IMR-90 (cell line): Measurements from ENCODE around the gene ZBTB26.

Experiments
- BHLHE40 ChIP-seq: fragments of 150-350 bp; IDR thresholded peaks from 2 replicates; pipeline ENCODE4 v1.6.1; 2016; ENCODE audit warnings: mild to moderate bottlenecking, low read depth, low read length
- CEBPB ChIP-seq: IDR thresholded peaks from 2 replicates; pipeline ENCODE4 v1.6.1; 2012; ENCODE audit warnings: low read depth, low read length, improper control_type of control experiment
- CHD1 ChIP-seq: IDR thresholded peaks from 2 replicates; pipeline ENCODE4 v1.6.1; 2012; ENCODE audit warnings: low read depth, low read length, improper control_type of control experiment
- FOS ChIP-seq: fragments of 150-350 bp; IDR thresholded peaks from 2 replicates; pipeline ENCODE4 v1.6.1; 2016; ENCODE audit warnings: low read depth, low read length
- MAZ ChIP-seq: IDR thresholded peaks from 2 replicates; pipeline ENCODE4 v1.6.1; 2012; ENCODE audit warnings: low read depth, mild to moderate bottlenecking, low read length, improper control_type of control experiment, moderate library complexity, borderline replicate concordance
- MXI1 ChIP-seq: IDR thresholded peaks from 2 replicates; pipeline ENCODE4 v1.6.1; 2012; ENCODE audit warnings: low read depth, mild to moderate bottlenecking, low read length, moderate library complexity, borderline replicate concordance
- POLR2A ChIP-seq: IDR thresholded peaks from 2 replicates; pipeline ENCODE4 v1.6.1; 2012; ENCODE audit warnings: mild to moderate bottlenecking, low read depth, low read length
- RFX5 ChIP-seq: IDR thresholded peaks from 2 replicates; pipeline ENCODE4 v1.8.0; 2012; ENCODE audit warnings: low read depth, mild to moderate bottlenecking, low read length, moderate library complexity
- SMC3 ChIP-seq: fragments of 150-350 bp; IDR thresholded peaks from 2 replicates; pipeline ENCODE4 v1.6.1; 2016; ENCODE audit warnings: low read depth, mild to moderate bottlenecking, antibody characterized with exemption, low read length, moderate library complexity
- TF ChIP-seq, protein P1 (sequence below): conservative IDR thresholded peaks from 2 replicates; pipeline ENCODE4 v1.5.1; 2012; ENCODE audit warnings: mild to moderate bottlenecking, low read depth, low read length, improper control_type of control experiment
- TF ChIP-seq, protein P2 (sequence below): fragments of 150-350 bp; IDR thresholded peaks from 2 replicates; pipeline ENCODE4 v1.6.1; 2017; ENCODE audit warnings: mild to moderate bottlenecking, antibody characterized with exemption, low read length, low read depth

DNA sequence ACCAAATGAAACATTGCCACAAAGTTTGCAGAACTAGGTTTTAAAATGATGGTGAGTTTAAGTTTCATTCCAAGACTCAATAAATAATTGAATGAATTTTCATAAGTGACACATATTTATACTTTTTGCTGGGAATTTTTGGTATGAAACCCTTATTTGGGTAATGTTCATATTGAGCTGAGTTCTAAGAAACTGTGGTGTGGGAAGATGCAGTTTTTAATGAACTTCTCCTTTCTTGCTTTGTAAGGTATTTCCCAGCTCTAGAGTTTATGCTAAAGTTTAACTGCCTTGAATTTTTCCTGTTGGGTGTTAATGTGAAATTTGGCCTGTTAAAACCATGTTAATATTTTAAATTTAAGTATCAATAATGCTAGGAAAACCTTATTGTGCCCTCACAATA, 24.6 kb upstream of the ZBTB26 start:
- TF ChIP-seq BHLHE40 (no peak), POLR2A (no peak), CEBPB (no peak), MAZ (no peak), SMC3 (no peak), CHD1 (no peak), RFX5 (no peak), FOS (no peak), MXI1 (no peak)
- TF ChIP-seq, protein P1, sequence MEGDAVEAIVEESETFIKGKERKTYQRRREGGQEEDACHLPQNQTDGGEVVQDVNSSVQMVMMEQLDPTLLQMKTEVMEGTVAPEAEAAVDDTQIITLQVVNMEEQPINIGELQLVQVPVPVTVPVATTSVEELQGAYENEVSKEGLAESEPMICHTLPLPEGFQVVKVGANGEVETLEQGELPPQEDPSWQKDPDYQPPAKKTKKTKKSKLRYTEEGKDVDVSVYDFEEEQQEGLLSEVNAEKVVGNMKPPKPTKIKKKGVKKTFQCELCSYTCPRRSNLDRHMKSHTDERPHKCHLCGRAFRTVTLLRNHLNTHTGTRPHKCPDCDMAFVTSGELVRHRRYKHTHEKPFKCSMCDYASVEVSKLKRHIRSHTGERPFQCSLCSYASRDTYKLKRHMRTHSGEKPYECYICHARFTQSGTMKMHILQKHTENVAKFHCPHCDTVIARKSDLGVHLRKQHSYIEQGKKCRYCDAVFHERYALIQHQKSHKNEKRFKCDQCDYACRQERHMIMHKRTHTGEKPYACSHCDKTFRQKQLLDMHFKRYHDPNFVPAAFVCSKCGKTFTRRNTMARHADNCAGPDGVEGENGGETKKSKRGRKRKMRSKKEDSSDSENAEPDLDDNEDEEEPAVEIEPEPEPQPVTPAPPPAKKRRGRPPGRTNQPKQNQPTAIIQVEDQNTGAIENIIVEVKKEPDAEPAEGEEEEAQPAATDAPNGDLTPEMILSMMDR: no peak
- TF ChIP-seq, protein P2, sequence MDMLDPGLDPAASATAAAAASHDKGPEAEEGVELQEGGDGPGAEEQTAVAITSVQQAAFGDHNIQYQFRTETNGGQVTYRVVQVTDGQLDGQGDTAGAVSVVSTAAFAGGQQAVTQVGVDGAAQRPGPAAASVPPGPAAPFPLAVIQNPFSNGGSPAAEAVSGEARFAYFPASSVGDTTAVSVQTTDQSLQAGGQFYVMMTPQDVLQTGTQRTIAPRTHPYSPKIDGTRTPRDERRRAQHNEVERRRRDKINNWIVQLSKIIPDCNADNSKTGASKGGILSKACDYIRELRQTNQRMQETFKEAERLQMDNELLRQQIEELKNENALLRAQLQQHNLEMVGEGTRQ: no peak
